Mesothelial cell of epicardium (in vitro differentiated cells): ENCODE results near the gene MYCBP2. TPM values are rescaled to one million over a fixed set of nuclear protein-coding genes. Genes with fewer than 3 reads are reported as not detected.

Source experiments
- DNase-seq, 2 experiments: peaks; one replicate each; pipeline ENCODE4 v3.0.0; 2021; ENCODE audit warnings: low spot score in 2 of 2; ENCODE audit not compliant: unreplicated experiment in 2 of 2
- H3K27ac Mint-ChIP-seq: 2 replicates; pipeline ENCODE4 v1.8.0; 2021; ENCODE audit warnings: mixed read lengths
- H3K27me3 Mint-ChIP-seq: 2 replicates; pipeline ENCODE4 v1.8.0; 2021; ENCODE audit warnings: low read depth, mixed read lengths
- H3K36me3 Mint-ChIP-seq: 2 replicates; pipeline ENCODE4 v1.8.0; 2021; ENCODE audit warnings: mixed read lengths
- H3K4me1 Mint-ChIP-seq: 2 replicates; pipeline ENCODE4 v1.8.0; 2021; ENCODE audit warnings: mixed read lengths
- H3K4me3 Mint-ChIP-seq: 2 replicates; pipeline ENCODE4 v1.8.0; 2021; ENCODE audit warnings: mild to moderate bottlenecking, moderate library complexity, mixed read lengths
- H3K9me3 Mint-ChIP-seq: 2 replicates; pipeline ENCODE4 v1.8.0; 2021; ENCODE audit warnings: mixed read lengths
- CTCF ChIP-seq: fragments of 200-600 bp; sonication (generic); IDR thresholded peaks from one replicate; pipeline ENCODE4 v1.5.0; 2021; ENCODE audit warnings: antibody characterized with exemption; ENCODE audit not compliant: unreplicated experiment
- total RNA-seq: library from RNA; stranded (reverse); gene quantifications from 3 replicates; pipeline ENCODE4 v1.2.1, GENCODE V29; 2021

The MYCBP2 gene, protein sequence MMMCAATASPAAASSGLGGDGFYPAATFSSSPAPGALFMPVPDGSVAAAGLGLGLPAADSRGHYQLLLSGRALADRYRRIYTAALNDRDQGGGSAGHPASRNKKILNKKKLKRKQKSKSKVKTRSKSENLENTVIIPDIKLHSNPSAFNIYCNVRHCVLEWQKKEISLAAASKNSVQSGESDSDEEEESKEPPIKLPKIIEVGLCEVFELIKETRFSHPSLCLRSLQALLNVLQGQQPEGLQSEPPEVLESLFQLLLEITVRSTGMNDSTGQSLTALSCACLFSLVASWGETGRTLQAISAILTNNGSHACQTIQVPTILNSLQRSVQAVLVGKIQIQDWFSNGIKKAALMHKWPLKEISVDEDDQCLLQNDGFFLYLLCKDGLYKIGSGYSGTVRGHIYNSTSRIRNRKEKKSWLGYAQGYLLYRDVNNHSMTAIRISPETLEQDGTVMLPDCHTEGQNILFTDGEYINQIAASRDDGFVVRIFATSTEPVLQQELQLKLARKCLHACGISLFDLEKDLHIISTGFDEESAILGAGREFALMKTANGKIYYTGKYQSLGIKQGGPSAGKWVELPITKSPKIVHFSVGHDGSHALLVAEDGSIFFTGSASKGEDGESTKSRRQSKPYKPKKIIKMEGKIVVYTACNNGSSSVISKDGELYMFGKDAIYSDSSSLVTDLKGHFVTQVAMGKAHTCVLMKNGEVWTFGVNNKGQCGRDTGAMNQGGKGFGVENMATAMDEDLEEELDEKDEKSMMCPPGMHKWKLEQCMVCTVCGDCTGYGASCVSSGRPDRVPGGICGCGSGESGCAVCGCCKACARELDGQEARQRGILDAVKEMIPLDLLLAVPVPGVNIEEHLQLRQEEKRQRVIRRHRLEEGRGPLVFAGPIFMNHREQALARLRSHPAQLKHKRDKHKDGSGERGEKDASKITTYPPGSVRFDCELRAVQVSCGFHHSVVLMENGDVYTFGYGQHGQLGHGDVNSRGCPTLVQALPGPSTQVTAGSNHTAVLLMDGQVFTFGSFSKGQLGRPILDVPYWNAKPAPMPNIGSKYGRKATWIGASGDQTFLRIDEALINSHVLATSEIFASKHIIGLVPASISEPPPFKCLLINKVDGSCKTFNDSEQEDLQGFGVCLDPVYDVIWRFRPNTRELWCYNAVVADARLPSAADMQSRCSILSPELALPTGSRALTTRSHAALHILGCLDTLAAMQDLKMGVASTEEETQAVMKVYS (N-terminal part only)
- 65.9 to 72.3 TPM (median 67.7 TPM) in 3 replicates for total RNA-seq

DNA sequence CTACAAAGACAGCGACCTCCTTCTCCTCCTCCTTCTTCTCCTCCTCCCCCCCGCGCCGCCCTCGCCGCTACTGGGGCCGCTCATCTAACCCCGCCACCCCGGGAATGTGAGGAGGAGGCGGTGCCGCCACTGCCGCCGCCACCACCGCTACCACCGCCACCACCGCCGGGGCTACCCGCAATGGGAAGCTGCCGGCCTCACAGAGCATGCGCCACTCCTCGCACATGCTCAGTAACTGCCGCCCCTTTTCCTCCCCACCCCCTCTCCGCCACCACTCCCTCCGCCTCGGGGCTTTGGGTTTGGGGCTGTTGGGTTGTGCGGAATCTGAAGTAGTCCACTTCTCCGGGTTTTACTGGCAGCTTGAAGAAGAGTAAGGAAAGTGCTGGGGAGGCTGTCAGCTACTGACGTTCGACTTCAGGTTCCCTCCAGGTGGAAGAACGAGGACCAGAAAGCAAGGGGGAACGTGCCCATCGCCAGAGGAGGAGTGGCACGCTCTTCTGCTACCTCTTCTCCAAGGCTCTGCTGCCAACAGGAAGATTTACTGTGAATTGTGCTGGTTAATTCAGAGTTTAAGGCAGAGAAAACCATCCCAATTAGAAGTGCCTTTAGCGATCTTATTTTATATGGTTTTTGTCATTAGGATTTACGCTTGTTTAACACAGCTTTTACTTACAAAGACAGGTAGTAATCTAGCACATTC lies at the start of gene MYCBP2:
Gene MYCBP2, minus strand, starts transcription at position 190 of the 700 bp plus-strand sequence. CDS start 319 bp downstream, outside the sequence.
- Mint-ChIP-seq H3K4me3 (peak within 1 kb of the TSS; percentile 90), H3K9me3 (no peaks in the 10 kb centered on the region), H3K27ac (peak within 1 kb of the TSS; percentile 93), H3K4me1 (peaks cover 46% of the 10 kb centered on the region), H3K36me3 (no peaks in the 10 kb centered on the region), H3K27me3 (no peaks in the 10 kb centered on the region)
- DNase-seq: peak; percentile 96 to 99
- no peak for TF ChIP-seq CTCF

- no peak for DNase-seq
- H3K4me3 Mint-ChIP-seq: no peak overlapping the region
- no peaks in the 10 kb centered on the region for H3K4me1 Mint-ChIP-seq
- no peak overlapping the region for H3K27ac Mint-ChIP-seq
- H3K27me3 Mint-ChIP-seq: no peaks in the 10 kb centered on the region
- TF ChIP-seq CTCF: no peak
- H3K9me3 Mint-ChIP-seq: no peaks in the 10 kb centered on the region
- no peaks in the 10 kb centered on the region for H3K36me3 Mint-ChIP-seq
Observed at GRCh38 chr13:77375560-77376108, 48.7 kb upstream of the MYCBP2 start.

DNA sequence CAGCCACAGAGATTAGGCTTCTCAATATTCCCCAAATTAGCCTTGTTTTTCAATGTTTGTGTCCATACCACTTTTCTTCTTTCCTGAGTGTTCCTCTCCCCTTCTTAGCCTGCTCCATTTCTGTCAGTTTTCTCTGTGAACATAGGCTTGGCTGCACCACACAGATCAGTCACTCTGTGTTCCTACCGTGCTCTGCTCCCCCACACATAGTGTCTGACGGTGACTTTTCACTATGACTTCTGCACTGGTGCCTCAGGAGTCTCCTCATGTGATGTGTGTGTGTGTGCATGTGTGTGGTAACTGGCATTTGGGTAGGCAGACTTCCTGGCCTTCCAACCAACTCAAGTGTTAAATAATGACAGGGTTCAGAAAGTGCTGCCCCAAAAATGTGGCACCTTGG lies 47.9 kb upstream of the MYCBP2 start:
- no peak for TF ChIP-seq CTCF
- Mint-ChIP-seq H3K36me3 (no peaks in the 10 kb centered on the region), H3K9me3 (no peaks in the 10 kb centered on the region), H3K27me3 (no peaks in the 10 kb centered on the region), H3K4me3 (no peak overlapping the region), H3K4me1 (no peaks in the 10 kb centered on the region), H3K27ac (no peak overlapping the region)
- no peak for DNase-seq

- Mint-ChIP-seq H3K4me3 (no peak overlapping the region), H3K36me3 (no peaks in the 10 kb centered on the region), H3K9me3 (no peaks in the 10 kb centered on the region), H3K27ac (no peak overlapping the region), H3K27me3 (peaks cover 4% of the 10 kb centered on the region), H3K4me1 (no peaks in the 10 kb centered on the region)
- TF ChIP-seq CTCF: no peak
- DNase-seq: no peak
Observed at GRCh38 chr13:77374339-77374738, 47.4 kb upstream of the MYCBP2 start.

GRCh38 chr13:77373502-77373901 lies 46.6 kb upstream of the MYCBP2 start:
- Mint-ChIP-seq H3K9me3 (peaks cover 4% of the 10 kb centered on the region), H3K4me3 (no peak overlapping the region), H3K4me1 (no peaks in the 10 kb centered on the region), H3K27me3 (peaks cover 11% of the 10 kb centered on the region), H3K27ac (no peak overlapping the region), H3K36me3 (no peaks in the 10 kb centered on the region)
- no peak for TF ChIP-seq CTCF
- no peak for DNase-seq
